ENCODE results near the gene PRRX2. TPM values are rescaled to one million over a fixed set of nuclear protein-coding genes. Genes with fewer than 3 reads are reported as not detected.

The PRRX2 gene
- total RNA-seq, 4 donors from 2014 or later = 9.6 to 32.1 (median 14.9) TPM

DNA sequence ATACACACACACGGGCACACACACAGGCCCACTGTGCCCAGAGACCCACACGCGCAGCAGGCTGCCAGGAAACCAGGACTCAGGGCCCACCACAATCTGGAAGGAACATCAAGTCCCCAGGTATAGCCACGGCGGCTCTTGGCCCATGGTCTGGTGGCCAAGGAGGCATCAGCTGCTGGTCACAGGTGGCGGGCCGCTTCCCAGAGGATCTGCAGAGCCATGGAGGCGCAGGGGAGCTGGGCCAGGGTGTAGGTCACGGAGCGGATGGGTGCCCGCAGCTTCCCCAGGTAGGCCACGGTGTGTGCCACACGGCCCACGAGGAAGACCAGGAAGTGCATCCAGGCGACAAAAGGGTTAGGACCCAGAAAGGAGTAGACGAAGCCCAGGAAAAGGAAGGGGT lies 74.0 kb downstream of the PRRX2 start:
- Histone ChIP-seq H3K36me3 (peaks cover 0 to 7% (median 0%) of the 10 kb centered on the region in 3 donors), H3K9me3 (no peaks in the 10 kb centered on the region), H3K27me3 (peaks cover 0 to 5% of the 10 kb centered on the region in 2 donors), H3K4me3 (no peak overlapping the region), H3K27ac (no peak overlapping the region), H3K4me1 (peaks cover 0 to 7% (median 2%) of the 10 kb centered on the region in 4 donors)
- WGBS, 2 donors = 91 to 92% methylated on average over 14 to 16 of the region's 16 CpGs
- no peak for DNase-seq (ENCODE audit: low spot score in 2 of 2)
- no peak for TF ChIP-seq POLR2A (IDR thresholded peaks at IDR 0.05)
- TF ChIP-seq, protein P1, sequence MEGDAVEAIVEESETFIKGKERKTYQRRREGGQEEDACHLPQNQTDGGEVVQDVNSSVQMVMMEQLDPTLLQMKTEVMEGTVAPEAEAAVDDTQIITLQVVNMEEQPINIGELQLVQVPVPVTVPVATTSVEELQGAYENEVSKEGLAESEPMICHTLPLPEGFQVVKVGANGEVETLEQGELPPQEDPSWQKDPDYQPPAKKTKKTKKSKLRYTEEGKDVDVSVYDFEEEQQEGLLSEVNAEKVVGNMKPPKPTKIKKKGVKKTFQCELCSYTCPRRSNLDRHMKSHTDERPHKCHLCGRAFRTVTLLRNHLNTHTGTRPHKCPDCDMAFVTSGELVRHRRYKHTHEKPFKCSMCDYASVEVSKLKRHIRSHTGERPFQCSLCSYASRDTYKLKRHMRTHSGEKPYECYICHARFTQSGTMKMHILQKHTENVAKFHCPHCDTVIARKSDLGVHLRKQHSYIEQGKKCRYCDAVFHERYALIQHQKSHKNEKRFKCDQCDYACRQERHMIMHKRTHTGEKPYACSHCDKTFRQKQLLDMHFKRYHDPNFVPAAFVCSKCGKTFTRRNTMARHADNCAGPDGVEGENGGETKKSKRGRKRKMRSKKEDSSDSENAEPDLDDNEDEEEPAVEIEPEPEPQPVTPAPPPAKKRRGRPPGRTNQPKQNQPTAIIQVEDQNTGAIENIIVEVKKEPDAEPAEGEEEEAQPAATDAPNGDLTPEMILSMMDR (IDR thresholded peaks at IDR 0.05) = no peak

DNA sequence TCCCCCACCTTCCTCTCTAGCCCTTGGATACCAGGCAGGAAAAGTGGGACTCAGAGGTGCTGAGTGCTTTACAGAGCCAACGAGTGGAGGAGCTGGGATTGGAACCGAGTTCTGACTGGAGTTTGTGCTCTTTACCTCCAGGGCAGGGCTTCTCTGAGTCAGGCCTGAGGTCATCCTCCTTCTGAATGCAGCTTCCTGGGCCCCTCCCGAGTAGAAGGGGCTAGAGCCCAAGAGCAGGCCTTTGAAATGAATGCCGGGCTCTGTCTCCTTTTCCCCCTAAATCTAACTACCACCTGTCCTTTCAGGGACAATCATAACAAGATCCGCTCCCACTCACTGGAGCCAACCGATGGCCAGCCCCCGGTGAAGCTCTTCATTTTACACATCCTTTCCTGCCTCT lies 74.7 kb downstream of the PRRX2 start:
- Histone ChIP-seq H3K4me1 (peaks cover 0 to 7% (median 2%) of the 10 kb centered on the region in 4 donors), H3K27ac (no peak overlapping the region), H3K9me3 (no peaks in the 10 kb centered on the region), H3K4me3 (no peak overlapping the region), H3K27me3 (peaks cover 0 to 5% of the 10 kb centered on the region in 2 donors), H3K36me3 (peaks cover 0 to 7% (median 0%) of the 10 kb centered on the region in 3 donors)
- no peak for DNase-seq (ENCODE audit: low spot score in 2 of 2)
- TF ChIP-seq POLR2A (IDR thresholded peaks at IDR 0.05) = no peak
- TF ChIP-seq, protein P1 (IDR thresholded peaks at IDR 0.05) = no peak
- TF ChIP-seq EP300 (IDR thresholded peaks at IDR 0.05) = no peak
- 72 to 79% methylated on average over 7 of the region's 7 CpGs for WGBS, 2 donors

DNA sequence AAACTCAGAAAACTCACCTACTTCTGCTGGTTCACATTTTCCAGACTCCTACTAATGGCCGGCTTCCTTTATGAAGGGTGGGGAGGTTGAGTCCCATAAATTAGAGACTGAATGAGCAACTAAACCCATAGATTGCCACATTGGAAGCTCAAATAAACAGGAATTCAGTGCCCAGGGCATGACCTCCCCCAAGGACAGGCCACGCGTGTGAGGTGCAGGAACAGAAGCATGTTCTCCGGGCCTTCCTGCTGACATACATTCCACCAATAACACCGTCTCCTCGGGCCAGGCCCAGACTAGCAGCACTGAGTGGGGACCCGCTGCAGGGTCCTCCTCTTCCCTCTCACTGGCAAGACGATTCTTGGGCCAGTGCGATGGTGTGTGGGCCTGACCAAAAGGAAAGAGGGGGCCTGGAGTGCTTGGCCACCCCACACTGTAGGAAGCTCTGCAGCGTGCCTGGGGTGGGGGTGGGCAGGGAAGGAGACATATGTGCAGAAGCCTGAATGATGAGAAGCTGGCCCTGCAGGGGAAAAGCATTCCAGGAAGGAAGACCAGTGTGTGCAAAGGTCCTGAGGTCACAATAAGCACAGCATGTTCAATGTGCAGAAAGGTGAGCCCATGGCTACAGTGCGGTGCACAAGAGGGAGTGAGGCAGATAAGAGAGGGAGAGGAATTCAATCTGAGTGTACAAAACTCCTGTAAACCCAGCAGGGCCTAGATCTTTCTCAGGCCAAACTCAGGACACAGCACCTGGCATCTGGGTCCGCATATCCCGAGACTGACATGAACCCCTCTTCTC lies 75.4 kb downstream of the PRRX2 start:
- Histone ChIP-seq H3K36me3 (peaks cover 0 to 7% (median 0%) of the 10 kb centered on the region in 3 donors), H3K4me1 (peaks cover 0 to 7% (median 2%) of the 10 kb centered on the region in 4 donors), H3K9me3 (no peaks in the 10 kb centered on the region), H3K27ac (no peak overlapping the region), H3K27me3 (peaks cover 0 to 5% of the 10 kb centered on the region in 2 donors), H3K4me3 (no peak overlapping the region)
- WGBS, 2 donors = 91 to 95% methylated on average over 13 of the region's 13 CpGs
- TF ChIP-seq POLR2A (IDR thresholded peaks at IDR 0.05) (no peak), EP300 (IDR thresholded peaks at IDR 0.05) (no peak)
- TF ChIP-seq, protein P1 (IDR thresholded peaks at IDR 0.05) = no peak
- no peak for DNase-seq (ENCODE audit: low spot score in 2 of 2)

DNA sequence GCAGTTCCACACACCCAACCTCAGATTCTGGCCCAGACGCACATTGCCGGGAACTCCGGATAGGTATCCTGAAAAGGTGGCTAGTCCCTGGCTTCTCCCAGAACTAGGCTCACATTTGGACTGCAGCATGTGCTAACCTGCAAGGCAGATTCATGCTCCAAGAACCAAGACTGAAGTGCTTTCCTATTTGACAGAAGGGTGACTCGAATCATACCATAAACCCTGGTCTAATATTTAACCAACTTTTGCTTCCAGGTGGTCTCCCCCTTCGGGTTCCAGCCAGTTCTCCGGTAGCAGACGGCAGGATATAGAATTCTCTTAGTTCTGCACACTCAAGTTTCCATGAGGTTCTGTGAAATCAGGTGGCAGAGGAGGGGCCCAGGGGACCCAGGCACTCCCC lies 79.8 kb downstream of the PRRX2 start:
- WGBS, 2 donors = 84% methylated on average over 7 of the region's 7 CpGs
- TF ChIP-seq, protein P1 (IDR thresholded peaks at IDR 0.05) = no peak
- TF ChIP-seq EP300 (IDR thresholded peaks at IDR 0.05) (no peak), POLR2A (IDR thresholded peaks at IDR 0.05) (no peak)

DNA sequence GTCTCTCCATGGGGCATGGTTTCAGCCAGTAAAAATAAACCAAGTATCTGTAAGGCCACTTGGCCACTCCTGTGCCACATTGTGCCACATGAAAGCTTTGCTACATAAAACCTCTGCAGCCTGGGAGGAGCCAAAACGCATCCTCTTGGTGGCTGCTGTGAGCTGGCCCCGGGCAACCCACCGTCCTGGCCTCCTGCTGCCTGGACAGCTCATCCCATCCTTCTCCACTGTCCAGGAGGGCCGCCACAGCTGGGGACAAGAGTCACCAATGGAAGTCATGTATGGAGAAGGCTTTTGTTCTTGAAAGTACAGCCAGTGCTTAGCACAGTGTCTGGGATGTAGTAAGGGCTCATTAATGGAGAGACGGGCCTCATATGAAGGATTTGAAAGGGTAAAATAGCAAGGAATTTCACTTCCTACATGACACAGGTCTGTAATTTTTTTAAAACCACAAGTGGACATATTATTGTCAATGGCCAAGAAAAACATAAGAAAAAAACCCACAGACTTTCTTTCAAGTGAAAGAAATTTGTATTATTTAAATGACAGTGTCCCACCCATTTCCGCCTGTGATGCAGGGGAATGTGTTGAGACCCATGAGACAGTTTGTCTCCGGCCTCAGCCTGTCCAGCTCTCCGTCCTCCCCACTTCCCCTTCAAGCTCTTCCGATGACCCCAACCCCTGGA lies 80.8 kb downstream of the PRRX2 start:
- Histone ChIP-seq H3K27me3 (no peaks in the 10 kb centered on the region), H3K27ac (peak overlapping the region in 1 of 4 donors; percentile 25), H3K9me3 (no peaks in the 10 kb centered on the region), H3K36me3 (no peaks in the 10 kb centered on the region), H3K4me3 (no peak overlapping the region), H3K4me1 (no peaks in the 10 kb centered on the region)
- TF ChIP-seq POLR2A (IDR thresholded peaks at IDR 0.05) (no peak), EP300 (IDR thresholded peaks at IDR 0.05) (no peak)
- TF ChIP-seq, protein P1 (IDR thresholded peaks at IDR 0.05) = no peak
- DNase-seq (ENCODE audit: low spot score in 2 of 2) = no peak
- WGBS, 2 donors = 56 to 66% methylated on average over 9 of the region's 9 CpGs

More for the DNA sequence above, 79.8 kb downstream of the PRRX2 start:
- no peaks in the 10 kb centered on the region for H3K9me3 ChIP-seq
- no peaks in the 10 kb centered on the region for H3K4me1 ChIP-seq
- peaks cover 0 to 7% (median 0%) of the 10 kb centered on the region in 3 donors for H3K36me3 ChIP-seq
- no peak for DNase-seq (ENCODE audit: low spot score in 2 of 2)
- H3K4me3 ChIP-seq = no peak overlapping the region
- no peak overlapping the region for H3K27ac ChIP-seq
- H3K27me3 ChIP-seq = no peaks in the 10 kb centered on the region
